Brain pericyte (primary cell): ENCODE results near the gene CTDSPL2.
"Not testable (repeated sequence)": the region's sequence is repeated elsewhere in the genome, so short reads cannot be mapped to it uniquely, and the experiment has no call there.

Experiments used
- DNase-seq: peaks from one replicate; pipeline ENCODE4 v3.0.0-alpha.2; 2012; ENCODE audit warnings: low read depth, low spot score

The CTDSPL2 gene

GRCh38 chr15:44426975-44427755 lies at the start of gene CTDSPL2:
Gene CTDSPL2 (plus strand): TSS chr15:44427629. CDS start chr15:44459015, 31,386 bp downstream.
- peak; percentile 98 for DNase-seq

DNA sequence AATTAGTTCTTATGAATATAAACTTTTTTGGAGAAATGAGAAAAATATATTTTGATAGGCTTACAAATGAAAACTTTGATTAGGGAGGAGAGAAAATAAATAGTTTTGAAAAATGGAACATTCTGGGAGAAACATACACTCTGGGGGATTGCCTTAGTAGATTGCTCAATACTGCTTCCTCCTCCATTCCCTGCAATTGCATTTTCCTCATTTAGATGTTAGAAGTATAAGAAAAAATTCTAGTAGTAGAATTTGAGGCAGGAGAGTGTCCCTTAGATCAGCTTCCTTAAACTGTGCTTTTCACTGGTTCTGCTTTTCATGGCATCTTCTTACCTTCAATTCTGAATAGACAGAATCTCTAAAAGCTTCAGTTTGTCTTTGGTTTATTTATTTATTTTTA lies 46.2 kb upstream of the CTDSPL2 start:
- DNase-seq = no peak

- DNase-seq = no peak
Measured at GRCh38 chr15:44385344-44385942, 42.0 kb upstream of the CTDSPL2 start.

DNA sequence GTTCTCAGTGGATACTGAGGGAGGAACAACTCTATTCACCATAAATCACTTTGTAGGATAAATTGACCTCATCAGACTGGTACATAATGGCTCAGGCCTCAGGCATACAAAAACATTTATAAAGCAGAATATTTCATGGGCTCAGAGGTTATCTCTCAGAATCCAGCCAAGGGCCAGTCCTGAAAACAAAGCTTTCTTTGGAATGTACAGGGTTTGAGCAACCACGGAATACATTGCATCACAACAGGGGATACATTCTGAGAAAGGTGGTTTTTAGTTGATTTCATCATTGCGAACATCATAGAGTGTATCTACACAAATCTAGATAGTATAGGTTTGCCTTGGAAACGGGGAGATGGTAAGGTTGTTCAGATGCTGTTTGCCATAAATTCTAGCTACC lies 33.4 kb upstream of the CTDSPL2 start:
- no peak for DNase-seq

DNA sequence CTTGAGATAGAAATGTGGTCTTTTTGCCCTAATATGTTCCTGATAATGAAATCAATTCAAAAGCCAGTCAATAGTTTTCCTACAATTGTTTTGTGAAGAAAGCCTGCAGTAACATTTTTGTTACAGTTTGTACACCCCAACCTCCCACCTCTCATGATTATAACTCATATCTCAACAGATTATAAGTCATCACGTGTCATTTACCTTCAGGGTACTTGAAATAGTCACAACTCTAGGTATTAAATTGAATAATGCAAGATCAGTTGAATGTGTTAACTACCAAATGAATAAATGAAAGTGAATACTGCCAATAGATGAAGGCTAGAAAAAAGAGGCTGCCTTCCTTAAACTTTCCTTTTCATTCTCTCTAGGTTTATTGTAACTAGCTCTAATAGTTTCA lies 32.9 kb upstream of the CTDSPL2 start:
- no peak for DNase-seq

DNA sequence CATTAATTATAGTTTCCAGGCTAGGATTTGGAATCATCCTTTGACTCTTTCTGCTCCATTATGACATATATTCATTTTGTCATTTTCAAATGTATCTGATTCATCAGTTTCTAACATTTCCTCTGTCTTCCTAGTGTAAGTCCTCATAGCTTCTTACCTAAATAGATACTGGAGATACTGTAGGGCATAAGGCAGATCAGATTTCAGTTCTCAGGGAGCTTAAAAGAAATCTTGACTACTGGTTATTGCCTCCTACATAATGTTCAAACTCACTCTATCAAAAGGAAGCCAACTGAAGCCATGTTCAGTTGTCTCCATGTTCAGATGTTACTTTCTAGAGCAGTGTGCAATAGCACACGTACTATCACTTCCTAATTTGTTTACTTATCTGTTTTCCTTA lies 29.6 kb upstream of the CTDSPL2 start:
- no peak for DNase-seq

DNA sequence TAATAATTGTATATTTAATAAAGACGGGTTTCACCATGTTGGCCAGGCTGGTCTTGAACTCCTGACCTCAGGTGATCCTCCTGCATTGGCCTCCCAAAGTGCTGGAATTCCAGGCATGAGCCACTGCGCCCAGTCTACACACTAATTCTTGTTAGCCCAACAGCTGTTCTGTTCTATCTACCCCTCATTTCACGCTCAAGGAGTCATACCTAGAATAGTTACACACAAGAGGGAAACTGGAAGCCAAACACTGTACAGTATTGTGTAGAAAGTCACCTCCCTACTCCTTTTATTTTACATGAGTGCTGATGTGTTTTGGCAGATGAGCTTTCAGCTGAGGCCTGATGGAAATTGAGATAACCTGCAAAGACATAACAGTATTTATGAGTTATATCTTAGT lies 13.4 kb upstream of the CTDSPL2 start:
- DNase-seq = no peak

DNA sequence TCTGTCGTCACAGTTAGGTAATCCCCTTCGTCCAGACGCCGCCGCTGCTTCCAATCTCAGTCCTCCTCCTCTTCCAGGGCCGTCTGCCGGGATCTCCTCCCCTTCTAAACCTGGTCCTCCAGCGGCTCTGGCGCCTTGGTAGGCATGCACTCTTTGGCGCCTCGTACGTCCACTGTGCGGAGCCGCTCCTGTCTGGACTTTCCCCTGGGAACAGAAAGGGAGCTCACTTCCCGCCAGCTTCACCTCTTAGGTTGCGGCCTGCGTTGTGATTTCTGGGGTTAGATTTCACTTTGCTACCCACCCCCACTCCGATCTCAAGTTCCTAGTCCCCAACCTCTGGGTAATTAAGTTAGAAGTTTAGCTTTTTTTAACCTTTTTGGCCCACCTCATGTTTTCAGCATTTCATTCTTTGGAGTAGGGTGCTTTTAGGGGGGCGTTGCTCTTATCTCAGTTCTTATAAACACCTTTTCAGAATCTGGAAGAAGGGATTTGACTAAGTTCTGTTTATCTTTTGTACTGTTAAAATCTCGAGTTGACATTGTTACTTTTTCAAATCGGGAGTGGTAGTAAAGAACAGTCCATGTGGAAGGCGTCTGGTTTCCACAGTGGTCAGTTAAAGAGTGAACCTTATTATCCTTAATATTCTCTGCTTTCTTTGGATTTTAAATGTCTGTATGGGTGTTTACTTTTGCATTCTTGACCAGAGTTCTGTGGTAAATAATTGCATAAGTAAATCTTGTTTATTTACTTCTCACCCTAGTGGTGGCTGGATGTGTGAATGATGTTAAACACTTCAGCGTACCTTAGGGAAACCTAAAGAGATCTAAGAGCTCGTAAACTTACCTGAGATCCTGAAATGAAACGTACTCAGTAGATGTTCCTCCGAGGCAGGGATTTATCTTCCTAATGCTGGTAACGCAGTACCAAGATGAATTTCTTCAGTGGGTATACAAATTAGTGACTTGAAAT lies 611 bp downstream of the CTDSPL2 start:
- DNase-seq = no peak

DNA sequence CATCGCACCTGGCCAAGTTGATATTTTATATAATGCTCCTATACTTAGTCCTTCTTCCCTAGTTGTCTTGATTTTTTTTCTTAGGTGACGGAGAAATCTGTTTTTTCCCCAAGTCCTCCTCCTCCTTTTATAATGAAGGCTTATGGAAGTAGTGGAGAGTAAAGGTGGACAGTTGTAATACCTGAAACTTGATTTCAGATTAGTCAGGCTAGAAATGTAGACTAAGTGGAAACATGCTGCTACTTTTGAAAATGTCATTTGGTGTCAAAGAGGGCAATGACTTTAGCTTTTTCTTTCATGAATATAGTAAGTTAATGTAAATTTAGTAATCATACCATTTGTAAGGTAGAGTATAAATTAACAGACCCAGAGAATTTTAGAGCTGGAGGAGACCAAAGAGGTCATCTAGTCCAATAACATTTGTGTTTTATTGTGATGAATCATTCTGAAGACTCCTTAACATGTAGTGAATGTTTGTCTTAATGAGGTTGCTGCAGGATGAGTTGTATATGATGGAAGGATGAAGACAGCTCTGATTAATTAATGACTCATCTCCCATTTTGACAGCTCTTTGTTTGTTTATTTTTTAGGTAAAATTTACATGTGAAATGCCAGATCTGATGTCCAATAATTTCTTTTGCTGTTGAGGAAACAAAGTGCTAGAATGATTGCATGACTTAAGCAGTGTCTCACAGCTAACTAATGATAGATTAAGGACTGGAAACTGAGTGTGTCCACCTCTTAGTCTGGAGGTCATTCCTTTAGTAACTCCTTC lies 8.7 kb downstream of the CTDSPL2 start:
- no peak for DNase-seq

DNA sequence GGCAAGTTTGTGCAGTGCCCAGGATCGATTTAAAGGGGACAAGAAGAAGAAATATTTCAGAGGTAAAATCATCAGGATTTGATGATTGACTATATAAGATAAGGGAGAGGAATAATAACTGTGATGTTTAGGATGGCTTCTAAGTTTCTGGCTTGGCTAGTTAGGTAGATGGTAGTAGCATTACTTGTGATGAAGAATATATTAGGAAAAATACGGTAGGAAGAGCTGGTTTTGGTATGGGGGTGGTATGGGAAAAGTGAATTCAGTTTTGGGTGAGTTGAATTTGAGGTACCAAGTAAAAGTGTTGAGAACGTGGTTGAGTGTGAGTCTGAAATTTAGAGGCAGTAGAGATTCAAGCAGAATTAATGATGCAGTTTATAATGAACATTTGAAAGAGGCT lies 11.0 kb downstream of the CTDSPL2 start:
- no peak for DNase-seq

GRCh38 chr15:44441095-44441501 lies 13.7 kb downstream of the CTDSPL2 start:
- no peak for DNase-seq

DNA sequence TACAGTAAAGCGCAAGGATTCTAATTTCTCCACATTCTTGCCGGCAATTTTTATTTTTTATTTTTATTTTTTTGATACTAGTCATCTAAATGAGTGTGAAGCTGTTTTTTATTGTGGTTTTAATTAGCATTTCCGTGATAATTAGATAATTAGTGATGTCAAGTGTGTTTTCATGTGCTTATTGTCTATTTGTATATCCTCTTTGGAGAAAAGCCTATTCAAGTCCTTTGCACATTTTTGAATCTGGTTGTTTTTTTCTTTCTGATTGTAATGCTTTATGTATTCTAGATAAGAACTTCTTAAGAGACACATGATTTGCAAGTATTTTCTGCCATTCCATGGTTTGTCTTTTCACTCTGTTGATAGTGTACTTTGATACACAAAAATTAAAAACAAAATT lies 16.1 kb downstream of the CTDSPL2 start:
- DNase-seq = no peak

- DNase-seq = no peak
Measured at GRCh38 chr15:44447772-44448376, 20.4 kb downstream of the CTDSPL2 start.

- DNase-seq = no peak
Measured at GRCh38 chr15:44450172-44450571, 22.7 kb downstream of the CTDSPL2 start.

DNA sequence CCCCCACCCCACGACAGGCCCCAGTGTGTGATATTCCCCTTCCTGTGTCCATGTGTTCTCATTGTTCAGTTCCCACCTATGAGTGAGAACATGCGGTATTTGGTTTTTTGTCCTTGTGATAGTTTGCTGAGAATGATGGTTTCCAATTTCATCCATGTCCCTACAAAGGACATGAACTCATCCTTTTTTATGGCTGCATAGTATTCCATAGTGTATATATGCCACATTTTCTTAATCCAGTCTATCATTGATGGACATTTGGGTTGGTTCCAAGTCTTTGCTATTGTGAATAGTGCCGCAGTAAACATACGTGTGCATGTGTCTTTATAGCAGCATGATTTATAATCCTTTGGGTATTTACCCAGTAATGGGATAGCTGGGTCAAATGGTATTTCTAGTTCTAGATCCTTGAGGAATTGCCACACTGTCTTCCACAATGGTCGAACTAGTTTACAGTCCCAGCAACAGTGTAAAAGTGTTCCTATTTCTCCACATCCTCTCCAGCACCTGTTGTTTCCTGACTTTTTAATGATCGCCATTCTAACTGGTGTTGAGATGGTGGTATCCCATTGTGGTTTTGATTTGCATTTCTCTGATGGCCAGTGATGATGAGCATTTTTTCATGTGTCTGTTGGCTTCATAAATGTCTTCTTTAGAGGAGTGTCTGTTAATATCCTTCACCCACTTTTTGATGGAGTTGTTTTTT lies 26.3 kb downstream of the CTDSPL2 start:
- DNase-seq = not testable (repeated sequence)

DNA sequence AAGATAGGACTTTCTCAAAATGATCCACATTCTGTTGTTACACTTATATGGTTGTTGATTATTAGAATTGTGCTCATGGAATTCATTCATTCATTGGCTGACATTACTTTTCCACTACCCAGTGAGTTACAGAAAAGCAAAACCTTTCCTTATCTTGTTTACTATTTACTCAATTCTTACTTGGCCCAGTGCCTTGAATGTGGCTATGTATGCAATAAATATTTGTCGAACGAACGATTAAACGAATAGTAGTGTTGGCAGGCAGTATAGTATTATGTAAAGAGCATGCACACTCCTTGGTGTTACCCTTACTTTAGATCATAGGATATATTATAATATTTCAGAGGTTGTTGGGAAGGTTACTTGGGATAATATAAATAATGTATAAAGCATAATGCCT lies 31.0 kb downstream of the CTDSPL2 start:
- no peak for DNase-seq

DNA sequence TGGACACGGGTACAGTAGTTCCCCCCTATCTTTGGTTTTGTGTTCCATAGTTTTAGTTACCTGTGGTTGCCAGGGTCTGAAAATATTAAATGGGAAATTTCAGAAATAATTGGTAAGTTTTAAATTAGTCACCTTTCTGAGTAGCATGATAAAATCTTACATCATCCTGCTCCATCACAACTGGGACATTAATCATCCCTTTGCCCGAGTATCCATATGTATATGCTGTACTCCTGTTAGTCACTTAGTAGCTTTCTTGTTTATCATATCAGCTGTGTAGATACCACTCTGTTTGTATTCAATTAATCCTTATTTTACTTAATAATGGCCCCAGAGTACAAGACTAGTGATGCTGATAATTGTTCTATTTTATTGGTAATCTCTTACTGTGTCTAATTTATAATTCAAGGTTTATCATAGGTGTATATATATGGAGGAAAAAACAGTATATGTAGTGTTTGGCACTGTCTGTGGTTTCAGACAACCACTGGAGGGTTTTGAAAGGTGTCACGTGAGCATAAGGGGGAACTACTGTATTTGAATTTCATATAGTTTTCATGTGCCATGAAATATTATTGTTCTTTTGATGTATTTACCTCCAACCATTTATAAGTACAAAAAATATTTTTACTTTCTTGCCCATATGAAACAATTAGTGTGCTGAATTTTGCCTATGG lies 41.4 kb downstream of the CTDSPL2 start:
- DNase-seq = no peak

- no peak for DNase-seq
Measured at GRCh38 chr15:44471885-44472455, 44.5 kb downstream of the CTDSPL2 start.

- DNase-seq = no peak
Measured at GRCh38 chr15:44479343-44479742, 51.9 kb downstream of the CTDSPL2 start.
